HEK293 (cell line): Measurements from ENCODE around the gene NYNRIN.

Experiments used
- CTCF ChIA-PET: fragments of 350-600 bp; formaldehyde crosslinking; extraction: SDS; loops from one replicate; lab custom pipeline; 2021; ENCODE audit warnings: antibody characterized with exemption; lab: Yijun Ruan, JAX
- POLR2A ChIA-PET: fragments of 300-600 bp; formaldehyde crosslinking; extraction: SDS; loops from one replicate; lab custom pipeline; 2020; ENCODE audit warnings: antibody characterized with exemption, inconsistent platforms; lab: Yijun Ruan, JAX
- H3K27ac ChIP-seq: fragments of 200-500 bp; sonication (Bioruptor generic); 2 replicates; pipeline ENCODE4 v1.5.1; 2014; ENCODE audit warnings: low read depth, low read length, control low read depth, inconsistent platforms; ENCODE audit errors: extremely low read depth
- H3K36me3 ChIP-seq, 2 experiments: fragments of 200-500 bp in 1 of 2; sonication (Bioruptor generic) in 1 of 2; 1 replicate in 1 of 2; 2 replicates in 1 of 2; pipeline ENCODE4 v1.5.1; 2014 to 2017; ENCODE audit warnings: inconsistent platforms in 2 of 2, low read length in 2 of 2; ENCODE audit not compliant: control insufficient read depth in 2 of 2, insufficient read depth in 1 of 2
- H3K4me1 ChIP-seq: fragments of 200-500 bp; sonication (Bioruptor generic); 2 replicates; pipeline ENCODE4 v1.5.1; 2014; ENCODE audit warnings: mild to moderate bottlenecking, low read length, inconsistent platforms; ENCODE audit not compliant: control insufficient read depth, insufficient read depth
- H3K4me3 ChIP-seq: 2 replicates; pipeline ENCODE4 v1.5.1; 2011; ENCODE audit warnings: low read depth, mild to moderate bottlenecking, control low read depth, low read length, moderate library complexity
- H3K9me3 ChIP-seq: fragments of 200-500 bp; sonication (Bioruptor generic); 2 replicates; pipeline ENCODE4 v1.5.1; 2014; ENCODE audit warnings: low read depth, low read length, inconsistent platforms; ENCODE audit not compliant: control insufficient read depth, insufficient read depth
- AEBP2 ChIP-seq: fragments of 450-650 bp; formaldehyde crosslinking; IDR thresholded peaks from 2 replicates; pipeline ENCODE4 v1.5.1; 2016; ENCODE audit warnings: missing biosample characterization, missing genetic modification characterization, borderline replicate concordance
- GLIS1 ChIP-seq: fragments of 450-650 bp; formaldehyde crosslinking; IDR thresholded peaks from 2 replicates; pipeline ENCODE4 v1.5.1; 2016; ENCODE audit warnings: missing biosample characterization, missing genetic modification characterization
- HOXD13 ChIP-seq: sonication (generic); formaldehyde crosslinking; IDR thresholded peaks from 2 replicates; pipeline ENCODE4 v1.8.0; 2022; ENCODE audit warnings: missing genetic modification reagents, borderline replicate concordance
- KLF16 ChIP-seq: fragments of 450-650 bp; formaldehyde crosslinking; IDR thresholded peaks from 2 replicates; pipeline ENCODE4 v1.5.1; 2017; ENCODE audit warnings: missing biosample characterization, missing genetic modification characterization
- KLF8 ChIP-seq: fragments of 450-650 bp; formaldehyde crosslinking; IDR thresholded peaks from 2 replicates; pipeline ENCODE4 v1.5.1; 2016; ENCODE audit warnings: missing biosample characterization, missing genetic modification characterization
- MEIS1 ChIP-seq: sonication (generic); formaldehyde crosslinking; IDR thresholded peaks from 2 replicates; pipeline ENCODE4 v1.8.1; 2022; ENCODE audit warnings: missing genetic modification reagents, mild to moderate bottlenecking, borderline replicate concordance
- OSR2 ChIP-seq: fragments of 450-650 bp; formaldehyde crosslinking; IDR thresholded peaks from 2 replicates; pipeline ENCODE4 v1.5.1; 2016; ENCODE audit warnings: missing biosample characterization, missing genetic modification characterization
- REPIN1 ChIP-seq: fragments of 450-650 bp; formaldehyde crosslinking; IDR thresholded peaks from 2 replicates; pipeline ENCODE4 v1.5.1; 2017; ENCODE audit warnings: missing biosample characterization, missing genetic modification characterization, low read depth
- SCRT2 ChIP-seq: fragments of 450-650 bp; formaldehyde crosslinking; IDR thresholded peaks from 2 replicates; pipeline ENCODE4 v1.5.1; 2016; ENCODE audit warnings: missing biosample characterization, missing genetic modification characterization
- YY1 ChIP-seq: fragments of 450-650 bp; formaldehyde crosslinking; IDR thresholded peaks from 2 replicates; pipeline ENCODE4 v1.5.1; 2018; ENCODE audit warnings: missing biosample characterization, missing genetic modification characterization
- ZBTB1 ChIP-seq: fragments of 450-650 bp; formaldehyde crosslinking; IDR thresholded peaks from 2 replicates; pipeline ENCODE4 v1.5.1; 2016; ENCODE audit warnings: missing biosample characterization, missing genetic modification characterization
- ZNF133 ChIP-seq: fragments of 450-650 bp; formaldehyde crosslinking; IDR thresholded peaks from 2 replicates; pipeline ENCODE4 v1.5.1; 2016; ENCODE audit warnings: missing biosample characterization, missing genetic modification characterization
- ZNF184 ChIP-seq: fragments of 450-650 bp; IDR thresholded peaks from 2 replicates; pipeline ENCODE4 v1.5.1; 2018; ENCODE audit warnings: missing biosample characterization, mild to moderate bottlenecking, missing genetic modification characterization
- ZNF2 ChIP-seq: fragments of 450-650 bp; formaldehyde crosslinking; IDR thresholded peaks from 2 replicates; pipeline ENCODE4 v1.5.1; 2016; ENCODE audit warnings: missing biosample characterization, missing genetic modification characterization
- ZNF211 ChIP-seq: fragments of 450-650 bp; formaldehyde crosslinking; IDR thresholded peaks from 2 replicates; pipeline ENCODE4 v1.5.1; 2016; ENCODE audit warnings: low read depth, missing biosample characterization, missing genetic modification characterization
- ZNF311 ChIP-seq: fragments of 450-650 bp; formaldehyde crosslinking; IDR thresholded peaks from 2 replicates; pipeline ENCODE4 v1.5.1; 2017; ENCODE audit warnings: missing biosample characterization, missing genetic modification characterization, borderline replicate concordance
- ZNF529 ChIP-seq: fragments of 450-650 bp; formaldehyde crosslinking; IDR thresholded peaks from 2 replicates; pipeline ENCODE4 v1.5.1; 2017; ENCODE audit warnings: missing genetic modification characterization, missing biosample characterization; ENCODE audit not compliant: insufficient replicate concordance
- ZNF548 ChIP-seq: fragments of 450-650 bp; formaldehyde crosslinking; IDR thresholded peaks from 2 replicates; pipeline ENCODE4 v1.5.1; 2016; ENCODE audit warnings: missing biosample characterization, missing genetic modification characterization
- ZNF585B ChIP-seq: fragments of 450-650 bp; formaldehyde crosslinking; IDR thresholded peaks from 2 replicates; pipeline ENCODE4 v1.5.1; 2016; ENCODE audit warnings: missing biosample characterization, missing genetic modification characterization
- ZNF621 ChIP-seq: fragments of 450-650 bp; formaldehyde crosslinking; IDR thresholded peaks from 2 replicates; pipeline ENCODE4 v1.5.1; 2017; ENCODE audit warnings: missing biosample characterization, missing genetic modification characterization
- ZNF624 ChIP-seq: fragments of 450-650 bp; formaldehyde crosslinking; IDR thresholded peaks from 2 replicates; pipeline ENCODE4 v1.5.1; 2017; ENCODE audit warnings: missing biosample characterization, missing genetic modification characterization
- ZNF707 ChIP-seq: fragments of 450-650 bp; formaldehyde crosslinking; IDR thresholded peaks from 2 replicates; pipeline ENCODE4 v1.5.1; 2016; ENCODE audit warnings: missing biosample characterization, missing genetic modification characterization
- ZNF768 ChIP-seq: fragments of 450-650 bp; formaldehyde crosslinking; IDR thresholded peaks from 2 replicates; pipeline ENCODE4 v1.5.1; 2018; ENCODE audit warnings: missing biosample characterization, mild to moderate bottlenecking, missing genetic modification characterization
- ZNF830 ChIP-seq: fragments of 450-650 bp; IDR thresholded peaks from 2 replicates; pipeline ENCODE4 v1.5.0; 2018; ENCODE audit warnings: missing biosample characterization, missing genetic modification characterization, low read depth, mild to moderate bottlenecking, moderate library complexity
- TF ChIP-seq, protein P1 (sequence below): fragments of 450-650 bp; formaldehyde crosslinking; IDR thresholded peaks from 2 replicates; pipeline ENCODE4 v1.5.1; 2016; ENCODE audit warnings: missing biosample characterization, missing genetic modification characterization
- TF ChIP-seq, protein P2 (sequence below): fragments of 450-650 bp; formaldehyde crosslinking; IDR thresholded peaks from 2 replicates; pipeline ENCODE4 v1.5.1; 2016; ENCODE audit warnings: missing biosample characterization, missing genetic modification characterization

Gene NYNRIN

DNA sequence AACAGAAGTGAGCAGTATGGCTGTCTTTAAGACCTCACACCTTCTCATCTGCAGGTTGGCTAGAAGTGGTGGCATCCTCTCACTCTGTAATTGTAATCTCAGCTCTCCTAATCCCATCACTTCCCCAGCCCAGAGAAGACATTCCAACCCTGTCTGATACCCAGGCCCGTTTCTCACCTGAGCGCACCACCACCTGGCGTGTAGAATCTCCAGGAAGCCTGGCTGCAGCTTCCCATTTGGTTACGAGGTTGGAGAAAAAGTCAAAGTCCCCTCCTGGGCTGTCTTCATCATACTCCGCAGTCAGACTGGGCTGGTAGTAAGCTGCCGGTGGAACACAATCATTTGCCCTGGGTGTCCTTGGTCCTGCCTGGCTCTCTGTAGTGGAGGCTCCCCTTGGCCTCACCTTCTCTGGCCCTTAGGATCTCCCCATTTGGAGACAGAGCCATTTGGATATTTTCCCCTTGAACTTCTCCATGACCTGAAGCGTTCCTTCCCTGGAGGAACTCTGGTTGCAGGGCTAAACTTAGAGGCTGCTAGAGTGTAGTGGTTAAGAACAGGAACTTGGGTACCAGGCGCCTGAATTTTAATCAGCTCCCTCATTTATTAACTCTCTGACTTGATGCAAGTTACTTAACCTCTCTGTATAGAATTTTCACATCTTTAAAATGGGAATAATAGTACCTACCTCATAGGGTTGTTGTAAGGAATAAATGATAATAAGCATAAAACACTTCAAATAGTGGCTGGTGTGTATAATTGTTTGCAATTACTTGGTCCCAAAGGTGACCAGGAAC is 42.0 kb downstream of the NYNRIN start:
- CTCF ChIA-PET, result interaction anchor here (0.6 to 4.9 kb wide), 9 partner anchors 9 to 143 kb away, joined by 3 to 33 read pairs (median 3); partner anchors contain the start of gene CIDEB
- Histone ChIP-seq H3K9me3 (no peaks in the 10 kb centered on the region), H3K4me1 (peaks cover 8% of the 10 kb centered on the region)
- TF ChIP-seq HOXD13 (CRISPR knock-in tag) (no peak), ZNF585B (tag by site-specific recombination) (no peak), ZNF548 (tag by site-specific recombination) (no peak), ZNF211 (tag by site-specific recombination) (no peak), GLIS1 (tag by site-specific recombination) (no peak), ZNF133 (no peak), OSR2 (no peak), YY1 (tag by site-specific recombination) (no peak), ZNF830 (tag by site-specific recombination) (no peak), ZNF768 (tag by site-specific recombination) (no peak), ZNF707 (no peak), ZNF624 (tag by site-specific recombination) (no peak), ZNF2 (tag by site-specific recombination) (no peak)
- TF ChIP-seq, protein P1, sequence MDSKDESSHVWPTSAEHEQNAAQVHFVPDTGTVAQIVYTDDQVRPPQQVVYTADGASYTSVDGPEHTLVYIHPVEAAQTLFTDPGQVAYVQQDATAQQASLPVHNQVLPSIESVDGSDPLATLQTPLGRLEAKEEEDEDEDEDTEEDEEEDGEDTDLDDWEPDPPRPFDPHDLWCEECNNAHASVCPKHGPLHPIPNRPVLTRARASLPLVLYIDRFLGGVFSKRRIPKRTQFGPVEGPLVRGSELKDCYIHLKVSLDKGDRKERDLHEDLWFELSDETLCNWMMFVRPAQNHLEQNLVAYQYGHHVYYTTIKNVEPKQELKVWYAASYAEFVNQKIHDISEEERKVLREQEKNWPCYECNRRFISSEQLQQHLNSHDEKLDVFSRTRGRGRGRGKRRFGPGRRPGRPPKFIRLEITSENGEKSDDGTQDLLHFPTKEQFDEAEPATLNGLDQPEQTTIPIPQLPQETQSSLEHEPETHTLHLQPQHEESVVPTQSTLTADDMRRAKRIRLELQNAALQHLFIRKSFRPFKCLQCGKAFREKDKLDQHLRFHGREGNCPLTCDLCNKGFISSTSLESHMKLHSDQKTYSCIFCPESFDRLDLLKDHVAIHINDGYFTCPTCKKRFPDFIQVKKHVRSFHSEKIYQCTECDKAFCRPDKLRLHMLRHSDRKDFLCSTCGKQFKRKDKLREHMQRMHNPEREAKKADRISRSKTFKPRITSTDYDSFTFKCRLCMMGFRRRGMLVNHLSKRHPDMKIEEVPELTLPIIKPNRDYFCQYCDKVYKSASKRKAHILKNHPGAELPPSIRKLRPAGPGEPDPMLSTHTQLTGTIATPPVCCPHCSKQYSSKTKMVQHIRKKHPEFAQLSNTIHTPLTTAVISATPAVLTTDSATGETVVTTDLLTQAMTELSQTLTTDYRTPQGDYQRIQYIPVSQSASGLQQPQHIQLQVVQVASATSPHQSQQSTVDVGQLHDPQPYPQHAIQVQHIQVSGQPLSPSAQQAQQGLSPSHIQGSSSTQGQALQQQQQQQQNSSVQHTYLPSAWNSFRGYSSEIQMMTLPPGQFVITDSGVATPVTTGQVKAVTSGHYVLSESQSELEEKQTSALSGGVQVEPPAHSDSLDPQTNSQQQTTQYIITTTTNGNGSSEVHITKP, result no peak
- TF ChIP-seq, all 188 proteins: peak for 0
- Histone ChIP-seq H3K36me3 (peaks cover 5 to 56% of the 10 kb centered on the region in 2 experiments; a peak in 2 of 3 replicates), H3K4me3 (no peak overlapping the region), H3K27ac (no peak overlapping the region)
- POLR2A ChIA-PET, result interaction anchor here (0.6 to 2.4 kb wide), 5 partner anchors 10 to 170 kb away, joined by 3 to 40 read pairs (median 4); partner anchors contain the start of genes CBLN3, DHRS1, KHNYN and NOP9

DNA sequence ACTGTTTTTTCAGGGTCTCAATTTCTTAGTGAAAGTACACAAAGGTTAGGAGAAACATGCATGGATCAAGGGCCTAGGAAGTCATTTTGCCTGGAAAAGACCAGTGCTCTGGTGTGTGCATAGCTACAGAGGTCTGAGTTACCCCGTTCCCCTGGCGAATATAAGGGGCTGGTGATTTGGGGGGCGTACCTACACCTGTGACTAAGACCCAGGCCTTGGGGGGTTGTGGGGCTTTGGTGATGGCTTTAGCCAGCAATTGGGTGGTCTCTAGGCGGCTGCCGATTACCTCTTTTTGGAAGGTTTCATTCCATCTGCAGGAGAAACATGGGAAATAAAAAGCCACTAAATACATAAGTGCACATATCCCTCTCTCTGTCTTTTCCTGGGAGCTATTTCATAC is 42.7 kb downstream of the NYNRIN start:
- H3K36me3 ChIP-seq, result peaks cover 5 to 50% of the 10 kb centered on the region in 2 experiments; a peak in 2 of 3 replicates
- peak overlapping the region; percentile 61 for H3K4me3 ChIP-seq
- peak overlapping the region; percentile 93 for H3K27ac ChIP-seq
- CTCF ChIA-PET, result interaction anchor here (0.5 to 4.9 kb wide), 12 partner anchors 10 to 488 kb away, joined by 3 to 33 read pairs (median 3); partner anchors contain the start of genes ADCY4, CIDEB and DHRS4
- no peak for TF ChIP-seq MEIS1
- TF ChIP-seq ZNF311 (tag by site-specific recombination), result no peak
- no peak for TF ChIP-seq ZNF585B (tag by site-specific recombination)
- no peak for TF ChIP-seq ZNF529 (tag by site-specific recombination)
- TF ChIP-seq ZNF184 (tag by site-specific recombination), result no peak
- no peak for TF ChIP-seq AEBP2
- TF ChIP-seq, protein P2, sequence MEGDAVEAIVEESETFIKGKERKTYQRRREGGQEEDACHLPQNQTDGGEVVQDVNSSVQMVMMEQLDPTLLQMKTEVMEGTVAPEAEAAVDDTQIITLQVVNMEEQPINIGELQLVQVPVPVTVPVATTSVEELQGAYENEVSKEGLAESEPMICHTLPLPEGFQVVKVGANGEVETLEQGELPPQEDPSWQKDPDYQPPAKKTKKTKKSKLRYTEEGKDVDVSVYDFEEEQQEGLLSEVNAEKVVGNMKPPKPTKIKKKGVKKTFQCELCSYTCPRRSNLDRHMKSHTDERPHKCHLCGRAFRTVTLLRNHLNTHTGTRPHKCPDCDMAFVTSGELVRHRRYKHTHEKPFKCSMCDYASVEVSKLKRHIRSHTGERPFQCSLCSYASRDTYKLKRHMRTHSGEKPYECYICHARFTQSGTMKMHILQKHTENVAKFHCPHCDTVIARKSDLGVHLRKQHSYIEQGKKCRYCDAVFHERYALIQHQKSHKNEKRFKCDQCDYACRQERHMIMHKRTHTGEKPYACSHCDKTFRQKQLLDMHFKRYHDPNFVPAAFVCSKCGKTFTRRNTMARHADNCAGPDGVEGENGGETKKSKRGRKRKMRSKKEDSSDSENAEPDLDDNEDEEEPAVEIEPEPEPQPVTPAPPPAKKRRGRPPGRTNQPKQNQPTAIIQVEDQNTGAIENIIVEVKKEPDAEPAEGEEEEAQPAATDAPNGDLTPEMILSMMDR (tag by site-specific recombination), result no peak
- no peak for TF ChIP-seq REPIN1 (tag by site-specific recombination)
- TF ChIP-seq SCRT2 (tag by site-specific recombination), result no peak
- TF ChIP-seq KLF16 (tag by site-specific recombination), result no peak
- no peak for TF ChIP-seq ZBTB1 (tag by site-specific recombination)
- TF ChIP-seq ZNF621, result no peak
- TF ChIP-seq ZNF768 (tag by site-specific recombination), result no peak
- TF ChIP-seq KLF8 (tag by site-specific recombination), result no peak
- TF ChIP-seq ZNF830 (tag by site-specific recombination), result no peak
- H3K4me1 ChIP-seq, result peaks cover 8% of the 10 kb centered on the region
- H3K9me3 ChIP-seq, result no peaks in the 10 kb centered on the region
- POLR2A ChIA-PET, result interaction anchor here (0.7 to 2.4 kb wide), 9 partner anchors 11 to 199 kb away, joined by 3 to 40 read pairs (median 5); partner anchors contain the start of genes CBLN3, CIDEB, DHRS1 and KHNYN
